ENCODE measurements around the gene SHISA5. TPM values are rescaled to one million over a fixed set of nuclear protein-coding genes. Genes with fewer than 3 reads are reported as not detected.
A peak's percentile ranks its signal among the peaks of the same experiment; 100 is the strongest.

The SHISA5 gene, protein sequence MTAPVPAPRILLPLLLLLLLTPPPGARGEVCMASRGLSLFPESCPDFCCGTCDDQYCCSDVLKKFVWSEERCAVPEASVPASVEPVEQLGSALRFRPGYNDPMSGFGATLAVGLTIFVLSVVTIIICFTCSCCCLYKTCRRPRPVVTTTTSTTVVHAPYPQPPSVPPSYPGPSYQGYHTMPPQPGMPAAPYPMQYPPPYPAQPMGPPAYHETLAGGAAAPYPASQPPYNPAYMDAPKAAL
- total RNA-seq (2014; rRNA removed) (159 and 164 TPM in 2 replicates), Bru-seq, nascent RNA (percentile 64 among the genes with signal in this experiment), BruChase-seq, experiment 1, labeled RNA remaining after a 6-hour chase (percentile 84 among the genes with signal in this experiment), BruChase-seq, experiment 2, labeled RNA remaining after a 2-hour chase (percentile 73 among the genes with signal in this experiment)
- long read RNA-seq, transcript SHISA5-208 (6 exons, 2,250 nt): minor isoform, 12 of 753 reads
- long read RNA-seq, transcript SHISA5-206 (4 exons, 1,839 nt): major isoform, 321 of 753 reads
- long read RNA-seq, transcript SHISA5-201 (6 exons, 2,369 nt): minor isoform, 193 of 753 reads
- long read RNA-seq, partial matches to known transcripts: 182 of 753 reads
- long read RNA-seq, other reads (novel, unspliced or antisense): 36 of 753 reads

DNA sequence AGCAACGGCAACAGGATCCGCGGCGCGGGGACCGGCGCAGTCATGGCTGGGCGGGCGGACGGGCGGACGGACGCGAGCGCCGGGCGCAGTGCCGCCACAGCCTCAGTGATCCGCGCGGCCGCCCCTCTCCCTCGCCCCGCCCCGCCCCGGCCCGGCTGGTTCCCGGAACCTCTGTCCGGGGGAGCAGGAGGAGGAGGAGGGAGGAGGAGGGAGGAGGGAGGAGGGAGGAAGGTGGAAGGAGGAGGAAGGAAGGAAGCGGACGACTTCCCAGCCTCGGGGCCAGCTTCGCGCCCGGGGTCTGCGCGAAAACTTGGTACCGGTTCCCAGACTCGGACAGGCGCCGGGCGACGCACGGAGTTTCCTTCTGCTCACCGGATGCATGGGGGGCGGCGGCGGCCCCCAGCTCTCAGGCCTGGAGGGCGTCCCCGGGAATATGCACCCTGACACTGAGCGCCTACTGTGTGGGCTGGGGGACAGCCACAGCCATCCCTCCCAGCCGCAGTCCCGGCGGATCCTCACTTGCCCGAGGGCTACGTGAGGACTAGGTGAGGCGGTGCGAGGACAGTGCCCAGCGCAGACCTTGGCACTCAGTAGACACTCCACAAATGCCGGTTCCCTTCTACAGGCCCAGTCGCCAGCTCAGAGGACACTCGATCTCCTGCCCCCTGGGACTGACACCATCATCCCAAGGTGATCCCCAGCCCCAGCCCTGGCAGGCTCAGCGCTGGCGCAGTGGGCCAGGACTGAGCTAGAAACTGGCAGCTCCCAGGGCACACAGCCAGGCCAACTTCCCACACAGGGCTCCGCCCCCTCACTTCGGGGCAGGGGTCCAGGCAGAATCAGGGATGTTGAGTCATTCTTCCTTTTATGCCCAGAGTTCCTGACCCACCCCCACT, at the start of gene SHISA5:
SHISA5 (minus strand) TSS at position 124 of the 896 bp plus-strand sequence; CDS start at position 44, 80 bp downstream.
- peak; percentile 63 for DNase-seq

DNA sequence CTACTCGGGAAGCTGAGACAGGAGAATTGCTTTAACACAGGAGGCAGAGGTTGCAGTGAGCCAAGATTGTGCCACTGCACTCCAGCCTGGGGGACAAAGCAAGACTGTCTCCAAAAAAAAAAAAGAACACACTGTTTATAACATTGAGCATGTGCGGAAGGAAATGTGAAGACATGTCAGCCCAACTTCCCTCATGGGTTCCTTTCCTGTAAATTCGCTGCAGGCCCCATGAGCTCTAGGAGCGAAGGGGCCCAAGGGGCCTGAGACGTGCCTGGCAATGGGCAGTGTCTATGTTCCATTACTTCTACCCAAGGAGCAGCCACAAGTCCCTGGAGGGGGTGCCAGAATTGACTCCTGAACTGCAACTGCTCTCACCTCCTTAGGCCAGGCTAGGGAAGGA, 49.4 kb upstream of the SHISA5 start:
- Histone ChIP-seq H4K20me1 (ENCODE audit: low read length) (no peaks in the 10 kb centered on the region), H3K9me2 (replicated peaks; ENCODE audit: low read length) (no peaks in the 10 kb centered on the region), H3K9me3 (ENCODE audit: low read length) (no peaks in the 10 kb centered on the region), H3K9ac (ENCODE audit: low read length) (no peak overlapping the region), H3F3A (ENCODE audit: low read length, unreplicated experiment) (peaks cover 4% of the 10 kb centered on the region), H3K4me1 (ENCODE audit: insufficient read depth, low read length) (peaks cover 31% of the 10 kb centered on the region), H3K27me3 (ENCODE audit: low read length) (no peaks in the 10 kb centered on the region), H3K79me2 (ENCODE audit: low read length) (peaks cover 50% of the 10 kb centered on the region), H3K4me3 (ENCODE audit: low read length) (no peak overlapping the region), H3K36me3 (ENCODE audit: low read depth, low read length) (no peaks in the 10 kb centered on the region; the same call in 1 of the 2 replicates), H3K4me2 (ENCODE audit: low read length) (no peak overlapping the region), H3K27ac (ENCODE audit: low read length) (no peak overlapping the region), H2AFZ (ENCODE audit: low read length) (no peak overlapping the region)
- no peak for DNase-seq
- ATAC-seq: no peak
- intact Hi-C loops (cut with micrococcal nuclease): loop anchor here (10.0 kb wide), 1 partner anchor 1169 kb away; the partner anchor contains the start of gene PTPN23
- CTCF ChIA-PET: no interaction called here
- BruUV-seq (replicated peaks): no TSS peak
- POLR2A ChIA-PET (ENCODE audit: unreplicated experiment): no interaction called here
- no peak for TF ChIP-seq EZH2phosphoT487 (IDR thresholded peaks at IDR 0.05; ENCODE audit: borderline replicate concordance, low read length)
- no peak for TF ChIP-seq EZH2 (IDR thresholded peaks at IDR 0.05; ENCODE audit: low read length, unreplicated experiment)
- TF ChIP-seq, protein P1, sequence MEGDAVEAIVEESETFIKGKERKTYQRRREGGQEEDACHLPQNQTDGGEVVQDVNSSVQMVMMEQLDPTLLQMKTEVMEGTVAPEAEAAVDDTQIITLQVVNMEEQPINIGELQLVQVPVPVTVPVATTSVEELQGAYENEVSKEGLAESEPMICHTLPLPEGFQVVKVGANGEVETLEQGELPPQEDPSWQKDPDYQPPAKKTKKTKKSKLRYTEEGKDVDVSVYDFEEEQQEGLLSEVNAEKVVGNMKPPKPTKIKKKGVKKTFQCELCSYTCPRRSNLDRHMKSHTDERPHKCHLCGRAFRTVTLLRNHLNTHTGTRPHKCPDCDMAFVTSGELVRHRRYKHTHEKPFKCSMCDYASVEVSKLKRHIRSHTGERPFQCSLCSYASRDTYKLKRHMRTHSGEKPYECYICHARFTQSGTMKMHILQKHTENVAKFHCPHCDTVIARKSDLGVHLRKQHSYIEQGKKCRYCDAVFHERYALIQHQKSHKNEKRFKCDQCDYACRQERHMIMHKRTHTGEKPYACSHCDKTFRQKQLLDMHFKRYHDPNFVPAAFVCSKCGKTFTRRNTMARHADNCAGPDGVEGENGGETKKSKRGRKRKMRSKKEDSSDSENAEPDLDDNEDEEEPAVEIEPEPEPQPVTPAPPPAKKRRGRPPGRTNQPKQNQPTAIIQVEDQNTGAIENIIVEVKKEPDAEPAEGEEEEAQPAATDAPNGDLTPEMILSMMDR (conservative IDR thresholded peaks at IDR 0.05; ENCODE audit: low read depth, low read length): no peak

More for the DNA sequence above, at the start of gene SHISA5:
- Histone ChIP-seq H3K9me2 (replicated peaks; ENCODE audit: low read length) (no peaks in the 10 kb centered on the region), H3K4me3 (ENCODE audit: low read length) (peak within 1 kb of the TSS; percentile 84), H3K27me3 (ENCODE audit: low read length) (no peaks in the 10 kb centered on the region), H3K9ac (ENCODE audit: low read length) (peak within 1 kb of the TSS; percentile 82), H3K4me1 (ENCODE audit: insufficient read depth, low read length) (peaks cover 66% of the 10 kb centered on the region), H3F3A (ENCODE audit: low read length, unreplicated experiment) (peaks cover 5% of the 10 kb centered on the region), H2AFZ (ENCODE audit: low read length) (peak within 1 kb of the TSS; percentile 86), H3K27ac (ENCODE audit: low read length) (peak within 1 kb of the TSS; percentile 64), H3K4me2 (ENCODE audit: low read length) (peak within 1 kb of the TSS; percentile 97), H3K9me3 (ENCODE audit: low read length) (no peaks in the 10 kb centered on the region), H3K79me2 (ENCODE audit: low read length) (peaks cover 30% of the 10 kb centered on the region), H4K20me1 (ENCODE audit: low read length) (no peaks in the 10 kb centered on the region), H3K36me3 (ENCODE audit: low read depth, low read length) (no peaks in the 10 kb centered on the region)
- no peak for TF ChIP-seq EZH2phosphoT487 (IDR thresholded peaks at IDR 0.05; ENCODE audit: borderline replicate concordance, low read length)
- TF ChIP-seq, protein P1 (conservative IDR thresholded peaks at IDR 0.05; ENCODE audit: low read depth, low read length): no peak
- TF ChIP-seq EZH2 (IDR thresholded peaks at IDR 0.05; ENCODE audit: low read length, unreplicated experiment): no peak
- ChIA-PET CTCF (no interaction called here), POLR2A (ENCODE audit: unreplicated experiment) (interaction anchor here (0.7 kb wide), 1 partner anchor 15 kb away, joined by 4 read pairs; no protein-coding TSS in a partner anchor)
- ATAC-seq: peak; percentile 39
- TSS peak; percentile 84 for BruUV-seq (replicated peaks)
- intact Hi-C loops (cut with micrococcal nuclease): no loop called here

Data from PC-3 (cell line).